Stimulated activated naive CD4-positive, alpha-beta T cell treated with Interleukin-2 at 50 U/mL for 16 hours (primary cell): Measurements from ENCODE around the gene LGALS1.

Source experiments
- DNase-seq: peaks from one replicate; lab custom pipeline; 2025; lab: John Stamatoyannopoulos, UW

The LGALS1 gene

DNA sequence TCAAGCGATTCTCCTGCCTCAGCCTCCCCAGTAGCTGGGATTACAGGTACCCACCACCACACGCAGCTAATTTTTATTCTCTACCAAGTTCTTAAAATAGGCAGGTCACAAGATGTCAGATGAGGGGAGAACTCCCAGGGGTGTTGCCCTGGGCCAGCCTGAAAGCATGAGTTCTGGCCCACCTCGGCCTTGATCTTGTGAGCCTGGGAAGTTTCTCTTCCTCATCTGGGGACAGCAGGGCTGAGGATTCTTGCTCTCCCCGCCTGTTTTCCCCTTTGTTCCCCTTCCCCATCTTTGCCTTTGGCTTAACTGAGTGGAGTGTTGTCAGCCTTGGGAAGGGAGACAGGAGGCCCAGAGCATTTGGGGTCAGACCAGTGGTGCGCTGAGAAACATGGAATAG, 13.4 kb upstream of the LGALS1 start:
- DNase-seq = no peak

DNA sequence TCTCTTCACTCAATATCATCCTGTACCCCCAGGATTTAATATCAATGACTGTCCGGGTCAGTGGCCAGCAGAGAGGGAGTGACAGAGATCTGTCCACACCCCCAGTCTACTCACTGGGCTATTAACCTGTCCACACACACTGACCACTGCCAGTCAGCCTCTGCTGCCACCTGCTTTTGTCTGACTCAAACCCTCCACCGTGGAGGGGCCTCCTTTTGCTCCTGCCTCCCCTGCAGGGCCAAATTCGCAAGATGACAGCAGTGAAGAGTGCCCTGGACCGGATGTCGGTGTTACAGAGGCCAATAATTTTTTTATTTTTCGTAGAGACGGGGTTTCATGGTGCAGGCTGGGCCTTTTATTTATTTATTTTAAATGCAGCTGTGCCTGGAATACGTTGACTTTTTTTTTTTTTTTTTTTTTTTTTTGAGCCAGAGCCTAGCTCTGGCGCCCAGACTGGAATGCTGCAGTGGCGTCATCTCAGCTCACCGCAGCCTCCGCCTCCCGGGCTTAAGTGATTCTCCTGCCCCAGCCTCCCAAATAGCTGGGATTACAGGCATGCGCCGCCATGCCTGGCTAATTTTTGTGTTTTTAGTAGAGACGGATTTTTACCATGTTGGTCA, 11.8 kb upstream of the LGALS1 start:
- DNase-seq = no peak

DNA sequence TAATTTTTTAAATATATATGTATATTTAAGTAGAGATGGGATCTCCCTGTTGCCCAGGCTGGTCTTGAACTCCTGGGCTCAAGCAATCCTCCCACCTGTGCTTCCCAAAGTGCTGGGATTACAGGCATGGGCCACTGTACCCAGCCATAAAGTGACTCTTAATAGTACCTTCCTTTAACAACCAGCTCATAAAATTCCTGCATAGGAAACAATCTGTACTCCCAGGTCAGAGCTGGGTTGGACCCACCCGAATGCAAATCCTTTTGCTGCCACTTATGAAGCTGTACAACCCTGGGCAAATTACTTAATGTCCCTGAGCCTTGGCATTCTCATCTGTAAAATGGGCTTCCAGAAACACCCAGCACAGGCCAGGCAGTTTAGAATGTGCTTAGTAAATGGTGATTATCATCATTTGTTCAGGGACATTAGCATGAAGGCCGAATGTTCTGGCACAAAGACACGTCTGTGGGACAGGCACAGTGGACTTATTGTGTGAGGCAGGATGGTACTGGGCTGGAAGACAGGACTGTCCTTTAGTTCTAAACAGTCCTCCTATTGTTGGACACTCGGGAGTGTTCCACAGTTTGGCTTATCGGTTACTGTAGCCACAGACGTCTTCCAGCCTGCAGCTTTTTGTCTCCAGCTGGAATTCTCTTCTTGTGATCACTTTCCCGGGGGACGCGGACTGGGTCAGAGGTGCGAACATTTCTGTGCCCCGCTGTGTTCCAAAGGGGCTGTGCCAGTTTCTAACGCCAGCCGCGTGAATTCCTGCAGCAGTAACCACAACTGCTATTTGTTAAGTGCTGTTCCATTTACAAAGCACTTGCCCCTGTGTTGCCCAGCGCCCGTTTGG, 11.0 kb upstream of the LGALS1 start:
- DNase-seq = no peak

GRCh38 chr22:37665487-37665886, 9.9 kb upstream of the LGALS1 start:
- DNase-seq = no peak

DNA sequence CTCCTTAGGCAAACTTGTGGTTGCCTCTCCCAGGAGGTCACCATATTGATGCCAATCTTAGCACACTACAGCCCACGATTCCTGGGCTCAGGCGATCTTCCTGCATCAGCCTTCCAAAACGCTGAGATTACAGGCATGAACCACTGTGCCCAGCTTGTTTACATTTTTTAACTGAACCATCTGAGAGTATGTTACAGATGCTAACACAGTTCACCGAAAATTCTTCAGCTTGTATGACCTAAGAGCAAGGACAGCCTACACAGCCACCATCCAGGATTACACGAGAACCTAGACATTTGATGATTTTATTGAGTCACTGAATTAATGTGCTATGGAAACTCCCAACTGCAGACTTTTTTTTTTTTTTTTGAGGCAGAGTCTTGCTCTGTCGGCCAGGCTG, 5.8 kb upstream of the LGALS1 start:
- DNase-seq = no peak

- DNase-seq = no peak
Observed at GRCh38 chr22:37672206-37672919, 3.1 kb upstream of the LGALS1 start.

DNA sequence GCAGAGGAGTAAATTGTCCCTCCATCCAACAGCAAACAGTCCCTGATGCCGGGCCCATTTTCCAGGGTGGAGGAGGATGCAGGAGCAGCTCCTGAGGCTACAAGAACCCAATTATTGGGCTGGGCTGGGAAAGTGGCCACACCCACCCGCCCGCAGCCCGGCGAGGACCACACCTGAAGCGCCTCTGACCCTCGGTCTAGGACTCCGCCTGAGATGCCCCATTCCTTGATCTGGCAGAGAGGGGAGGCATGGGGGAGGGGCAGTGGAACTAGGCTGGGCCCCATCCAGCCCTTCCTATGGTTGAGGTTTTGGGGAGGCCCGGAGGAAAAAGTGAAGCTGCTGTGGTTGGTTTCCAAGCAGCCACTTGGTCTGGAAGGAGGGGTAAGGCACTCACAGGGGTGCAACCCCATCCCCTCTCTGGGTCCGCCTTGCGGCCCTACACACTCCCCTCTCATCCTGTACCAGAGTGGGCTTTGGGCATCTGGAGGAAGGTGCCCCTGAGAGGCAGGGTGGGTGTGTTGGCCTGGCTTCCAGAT, 2.4 kb upstream of the LGALS1 start:
- no peak for DNase-seq

DNA sequence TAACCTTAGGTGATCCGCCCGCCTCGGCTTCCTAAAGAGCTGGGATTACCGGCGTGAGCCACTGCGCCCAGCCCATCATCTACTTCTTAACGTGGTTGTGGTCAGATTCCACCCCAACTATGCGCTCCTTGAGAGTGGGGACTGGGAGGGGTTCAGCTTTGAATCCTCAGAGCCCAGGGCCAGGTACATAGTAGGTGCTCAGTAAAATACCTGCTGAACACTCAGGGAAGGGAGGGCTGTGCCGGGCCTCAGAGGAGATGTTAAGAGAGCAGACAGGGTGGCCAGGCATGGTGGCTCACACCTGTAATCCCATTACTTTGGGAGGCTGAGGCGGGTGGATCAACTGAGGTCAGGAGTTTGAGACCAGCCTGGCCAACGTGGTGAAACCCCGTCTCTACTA, 1.2 kb upstream of the LGALS1 start:
- no peak for DNase-seq

- DNase-seq = no peak
Observed at GRCh38 chr22:37675930-37676735, 697 bp downstream of the LGALS1 start.

DNA sequence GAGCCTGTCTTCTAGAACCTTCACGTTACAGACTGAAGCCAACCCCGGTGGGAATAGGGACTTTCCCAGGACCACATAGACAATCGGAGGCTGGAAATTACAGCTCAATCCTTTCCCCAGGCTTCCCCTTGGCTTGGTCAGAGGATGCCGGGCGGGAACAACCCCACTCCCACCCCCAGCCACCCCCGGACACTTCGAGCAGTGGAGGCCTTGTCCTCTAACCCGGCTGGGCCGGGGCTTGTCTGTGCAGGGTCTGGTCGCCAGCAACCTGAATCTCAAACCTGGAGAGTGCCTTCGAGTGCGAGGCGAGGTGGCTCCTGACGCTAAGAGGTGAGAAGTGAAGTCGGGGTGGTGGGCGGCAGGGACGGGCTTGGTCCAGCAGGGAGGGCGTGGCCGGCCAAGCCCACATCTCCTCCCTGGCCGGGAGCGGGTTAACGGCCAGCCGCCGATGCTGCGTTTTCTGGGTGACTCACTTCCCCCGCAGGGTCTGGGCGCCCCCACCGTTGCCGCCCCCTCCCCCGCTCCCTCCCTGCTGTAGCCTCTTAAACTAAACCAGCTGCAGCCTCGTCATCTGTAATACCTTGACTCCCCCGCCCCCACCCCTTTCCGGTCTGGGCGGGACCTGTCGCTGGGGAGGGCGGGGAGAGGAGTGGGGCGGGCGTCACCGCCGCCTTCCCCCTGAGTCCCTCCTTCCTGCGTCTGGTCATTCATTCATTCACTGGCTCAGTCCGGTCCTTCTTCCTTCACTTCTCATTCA, 1.5 kb downstream of the LGALS1 start:
- DNase-seq = peak; percentile 93

- no peak for DNase-seq
Observed at GRCh38 chr22:37677493-37677974, 2.1 kb downstream of the LGALS1 start.

DNA sequence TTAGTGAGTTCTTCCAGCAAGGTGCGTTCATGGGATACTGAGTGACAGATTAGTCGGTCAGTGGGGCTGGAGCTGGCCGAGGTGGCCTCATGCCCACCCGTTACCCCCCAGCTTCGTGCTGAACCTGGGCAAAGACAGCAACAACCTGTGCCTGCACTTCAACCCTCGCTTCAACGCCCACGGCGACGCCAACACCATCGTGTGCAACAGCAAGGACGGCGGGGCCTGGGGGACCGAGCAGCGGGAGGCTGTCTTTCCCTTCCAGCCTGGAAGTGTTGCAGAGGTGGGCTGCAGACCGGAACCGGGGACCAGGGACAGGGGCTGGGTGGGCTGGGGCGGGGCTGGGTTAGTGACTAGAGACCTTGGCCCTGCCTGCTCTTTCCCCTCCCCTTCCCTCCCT, 2.9 kb downstream of the LGALS1 start:
- DNase-seq = no peak

DNA sequence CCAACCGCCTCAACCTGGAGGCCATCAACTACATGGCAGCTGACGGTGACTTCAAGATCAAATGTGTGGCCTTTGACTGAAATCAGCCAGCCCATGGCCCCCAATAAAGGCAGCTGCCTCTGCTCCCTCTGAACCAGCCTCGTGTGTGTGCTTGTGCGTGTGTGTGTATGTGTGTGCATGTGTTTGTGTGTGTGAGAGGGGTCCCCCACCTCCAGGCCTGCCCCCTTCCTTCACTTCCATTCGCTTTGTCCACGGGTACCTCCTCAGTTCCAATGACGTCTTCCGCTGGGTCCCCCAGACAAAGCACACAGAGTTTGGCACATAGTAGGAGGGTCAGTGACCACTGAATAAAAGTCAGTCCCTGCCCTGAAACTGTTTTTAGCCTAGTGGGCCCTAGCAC, 4.2 kb downstream of the LGALS1 start:
- no peak for DNase-seq

- no peak for DNase-seq
Observed at GRCh38 chr22:37680191-37680851, 4.9 kb downstream of the LGALS1 start.

- DNase-seq = no peak
Observed at GRCh38 chr22:37681001-37681424, 5.6 kb downstream of the LGALS1 start.

GRCh38 chr22:37681556-37682049, 6.2 kb downstream of the LGALS1 start:
- DNase-seq = peak; percentile 71

DNA sequence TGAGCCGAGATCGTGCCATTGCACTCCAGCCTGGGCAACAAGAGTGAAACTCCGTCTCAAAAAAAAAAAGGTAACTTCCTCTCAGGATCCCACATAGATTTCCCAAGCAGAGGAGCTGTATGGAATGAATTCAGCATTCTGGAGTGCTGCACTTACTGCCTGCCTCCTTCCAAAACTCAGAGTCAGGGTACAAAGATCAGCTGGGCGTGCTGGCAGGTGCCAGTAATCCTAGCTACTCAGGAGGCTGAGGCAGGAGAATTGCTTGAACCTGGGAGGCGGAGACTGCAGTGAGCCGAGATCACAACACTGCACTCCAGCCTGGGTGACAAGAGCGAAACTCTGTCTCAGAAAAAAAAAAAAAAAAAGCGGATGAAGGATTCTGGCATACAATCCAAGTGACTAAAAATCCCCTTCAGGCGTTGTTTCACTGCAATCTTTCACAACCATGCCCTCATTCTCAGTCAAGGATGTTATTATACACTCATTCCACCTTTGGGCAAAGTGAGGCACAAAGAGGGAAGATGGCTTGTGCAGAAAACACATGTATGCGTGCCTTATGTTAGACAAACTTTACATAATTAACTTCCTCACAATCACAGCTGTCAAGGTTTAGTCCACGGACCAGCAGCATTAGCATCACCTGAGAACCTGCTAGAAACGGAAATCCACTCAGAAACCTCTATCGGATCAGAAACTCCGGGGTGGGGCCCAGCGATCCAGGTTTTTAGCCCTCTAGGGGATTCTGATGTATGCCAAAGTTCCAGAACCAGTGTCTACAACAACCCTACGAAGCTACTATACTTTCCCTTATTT, 9.6 kb downstream of the LGALS1 start:
- no peak for DNase-seq

DNA sequence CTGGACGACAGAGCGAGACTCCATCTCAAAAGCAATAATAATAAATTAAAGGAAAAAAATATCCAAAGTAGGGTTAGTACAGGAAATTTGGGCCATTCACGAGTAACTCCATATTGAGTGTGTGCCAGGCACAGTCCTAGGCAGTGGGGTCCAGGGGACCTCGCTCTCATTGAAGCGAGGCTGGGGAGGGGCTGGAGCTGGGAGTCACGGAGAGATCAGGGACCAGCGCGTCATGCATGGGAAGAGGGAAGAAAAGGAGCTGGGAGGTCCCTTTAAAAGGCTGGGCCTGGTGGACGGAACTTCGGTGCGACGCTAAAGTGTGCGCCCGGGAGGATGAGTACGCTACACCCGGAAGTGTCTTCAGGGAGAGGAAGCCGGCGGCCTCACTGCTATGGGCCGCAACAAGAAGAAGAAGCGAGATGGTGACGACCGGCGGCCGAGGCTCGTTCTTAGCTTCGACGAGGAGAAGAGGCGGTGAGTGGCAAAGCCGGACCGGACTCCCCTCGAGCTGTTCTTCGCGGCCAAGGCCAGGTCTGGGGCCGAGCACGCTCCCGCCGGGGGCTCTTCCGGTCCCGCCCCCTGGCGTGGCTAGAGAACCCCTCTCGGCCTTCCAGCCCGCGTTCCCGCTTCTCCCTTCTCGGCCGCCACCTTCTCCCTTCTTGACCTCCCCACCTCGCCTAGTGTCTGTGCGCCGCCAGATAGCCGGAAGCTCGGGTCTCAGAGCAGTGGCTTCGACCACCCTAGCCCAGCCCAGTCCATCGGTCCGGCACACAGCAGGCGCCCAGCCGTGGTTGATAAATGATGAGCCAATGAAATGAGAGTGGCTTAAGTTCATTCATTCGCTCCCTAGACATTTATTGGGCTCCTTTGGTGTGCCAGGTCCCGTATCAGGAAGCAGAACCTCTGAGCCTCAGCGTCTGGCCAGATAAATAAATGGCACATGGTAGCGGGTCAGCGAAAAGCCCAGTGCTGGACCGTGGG, 10.9 kb downstream of the LGALS1 start, which contains the start of gene NOL12:
Gene NOL12 (plus strand): TSS at position 342 of the 981 bp plus-strand sequence. CDS start 50 bp downstream, at position 392.
- peak; percentile 56 for DNase-seq
